NCI-H345 (cell line): ENCODE measurements around the gene ALLC.
A peak's percentile ranks its signal among the peaks of the same experiment; 100 is the strongest.

Experiments
- DNase-seq: peaks from one replicate; lab custom pipeline; 2025; lab: John Stamatoyannopoulos, UW

The ALLC gene

GRCh38 chr2:3725458-3726250, 67.7 kb downstream of the ALLC start:
- DNase-seq, result no peak

- DNase-seq, result no peak
Measured at GRCh38 chr2:3726511-3726910, 68.5 kb downstream of the ALLC start.

DNA sequence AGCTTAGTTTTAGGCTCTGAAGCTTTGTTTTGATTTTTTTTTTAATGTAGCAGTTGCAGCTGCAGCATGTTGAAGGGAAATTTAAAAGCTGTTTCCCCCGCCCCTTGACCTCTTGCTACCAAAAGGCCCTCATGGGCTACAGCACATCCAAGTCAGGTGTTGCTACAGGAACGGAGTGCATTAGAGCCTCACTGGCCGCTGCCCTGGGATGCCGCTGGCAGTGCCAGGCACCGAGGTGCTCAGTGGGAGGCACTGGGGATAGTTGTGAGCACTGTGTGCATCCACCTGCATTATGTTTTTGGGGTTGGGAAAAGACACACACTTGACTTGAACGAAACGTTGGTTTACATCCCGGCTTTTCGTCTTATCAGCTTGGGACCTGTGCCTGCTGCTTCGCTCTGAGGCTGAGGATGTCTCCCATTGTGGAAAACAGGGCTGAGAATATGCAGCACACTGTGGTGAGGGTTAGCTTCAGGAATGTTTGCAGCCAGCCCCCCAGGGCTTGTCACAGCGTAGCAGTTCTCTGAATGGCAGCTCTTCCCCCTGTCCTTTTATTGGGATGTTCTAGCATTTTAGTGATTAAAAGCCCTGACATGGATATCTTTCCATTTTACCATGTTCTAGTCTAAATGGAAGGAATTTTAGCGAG, 69.5 kb downstream of the ALLC start:
- no peak for DNase-seq

DNA sequence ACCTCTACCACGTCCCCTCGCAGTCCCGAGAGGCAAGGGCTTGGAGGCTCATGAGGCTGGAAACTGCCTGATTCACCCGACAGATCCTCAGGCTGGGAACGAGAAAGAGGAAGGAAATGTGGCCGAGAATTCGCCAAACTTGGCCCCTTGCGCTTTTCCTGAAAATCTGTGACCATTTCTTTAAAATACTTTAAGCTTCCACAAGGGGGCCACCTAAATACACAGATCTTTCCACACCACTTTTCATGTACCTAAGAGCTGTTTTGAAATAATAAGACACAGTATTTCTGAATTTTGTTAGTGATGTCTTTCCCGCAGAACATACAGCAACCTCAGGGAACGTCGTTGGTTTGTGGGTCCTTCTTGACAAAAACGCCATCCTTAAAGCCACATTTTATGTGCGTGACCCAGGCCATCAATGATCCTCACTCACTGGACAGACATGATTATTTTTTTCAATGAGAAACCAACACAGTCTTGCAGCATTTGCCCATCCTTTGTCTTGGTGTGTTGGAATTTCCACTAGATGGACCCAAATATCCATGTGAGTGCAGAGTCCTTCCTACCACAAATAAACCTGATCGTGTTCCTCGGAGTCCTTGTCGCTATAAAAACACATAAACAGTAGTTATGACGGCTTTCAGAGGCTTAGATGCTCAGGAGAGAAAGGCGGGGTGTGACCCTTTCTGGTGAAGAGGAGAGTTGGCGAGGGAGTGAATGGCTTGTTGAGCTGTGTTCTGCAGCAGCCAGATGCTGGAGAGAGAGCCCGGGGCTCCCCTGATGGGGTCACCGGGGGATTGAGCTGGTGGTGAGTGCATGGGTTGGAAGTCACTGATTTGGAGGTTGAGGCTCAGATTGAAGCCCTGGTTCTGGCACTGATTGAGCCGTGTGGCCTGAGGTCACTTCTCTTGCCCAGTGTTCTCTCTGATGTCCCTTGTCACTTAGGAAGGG, 70.4 kb downstream of the ALLC start:
- DNase-seq, result peak; percentile 43

- DNase-seq, result no peak
Measured at GRCh38 chr2:3729055-3729448, 71.1 kb downstream of the ALLC start.

- no peak for DNase-seq
Measured at GRCh38 chr2:3729786-3730185, 71.8 kb downstream of the ALLC start.

- no peak for DNase-seq
Measured at GRCh38 chr2:3730646-3731045, 72.6 kb downstream of the ALLC start.

- DNase-seq, result no peak
Measured at GRCh38 chr2:3731829-3732228, 73.8 kb downstream of the ALLC start.

GRCh38 chr2:3736112-3736511, 78.1 kb downstream of the ALLC start:
- no peak for DNase-seq

GRCh38 chr2:3737128-3737527, 79.1 kb downstream of the ALLC start:
- DNase-seq, result no peak

GRCh38 chr2:3738454-3738853, 80.5 kb downstream of the ALLC start:
- peak; percentile 25 for DNase-seq

DNA sequence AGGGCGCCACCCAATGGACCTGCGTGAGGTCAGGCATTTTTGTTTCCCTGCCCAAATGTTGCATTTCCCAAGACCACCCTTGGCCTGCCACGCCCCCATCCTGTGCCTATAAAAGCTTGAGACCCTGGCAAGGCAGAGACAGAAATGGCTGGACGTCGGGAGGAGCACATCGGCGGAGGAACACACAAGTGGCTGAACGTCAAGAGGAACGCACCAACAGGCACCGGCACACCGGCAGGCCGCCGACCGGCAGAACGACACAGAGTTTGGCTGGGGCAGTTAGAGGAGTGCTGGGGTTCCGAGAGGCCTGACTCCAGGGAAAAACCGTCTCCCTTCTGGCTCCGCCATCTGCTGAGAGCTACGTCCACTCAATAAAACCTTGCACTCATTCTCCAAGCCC, 81.3 kb downstream of the ALLC start:
- DNase-seq, result no peak

- no peak for DNase-seq
Measured at GRCh38 chr2:3741396-3741795, 83.4 kb downstream of the ALLC start.

- DNase-seq, result no peak
Measured at GRCh38 chr2:3741867-3742602, 84.0 kb downstream of the ALLC start.

GRCh38 chr2:3742743-3743508, 84.9 kb downstream of the ALLC start:
- DNase-seq, result no peak

- no peak for DNase-seq
Measured at GRCh38 chr2:3743951-3744555, 86.1 kb downstream of the ALLC start.

- DNase-seq, result peak; percentile 56
Measured at GRCh38 chr2:3745920-3746319, 87.9 kb downstream of the ALLC start.

DNA sequence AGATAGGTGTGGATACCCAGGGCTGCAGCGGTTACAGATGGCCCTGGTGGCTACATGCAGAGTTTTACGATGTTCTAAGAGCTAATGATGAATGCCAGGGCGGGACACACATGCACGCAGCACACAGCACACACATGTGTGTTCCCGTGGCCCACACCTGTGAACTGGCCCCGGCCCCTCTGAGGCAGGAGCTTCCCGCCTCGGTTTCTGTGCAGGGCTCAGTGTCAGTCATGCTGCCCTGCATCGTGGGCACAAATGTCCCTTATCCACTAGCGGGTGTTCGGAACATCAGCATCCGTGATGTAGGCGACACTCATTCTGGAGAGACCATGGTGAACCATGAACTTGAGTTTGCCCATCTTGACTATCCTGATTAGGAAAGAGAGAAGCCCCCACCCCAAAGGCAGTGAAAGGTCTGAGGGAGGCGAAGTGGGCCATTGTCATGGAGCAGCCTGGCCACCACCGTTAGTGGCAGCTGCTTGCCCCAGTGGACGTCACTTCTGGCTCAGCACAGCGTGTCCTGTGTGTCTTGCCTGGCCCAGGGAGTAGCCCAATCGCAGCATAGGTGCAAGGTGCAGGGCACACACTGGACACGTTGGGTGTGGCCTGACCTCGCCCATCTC, 89.1 kb downstream of the ALLC start:
- DNase-seq, result no peak

- DNase-seq, result no peak
Measured at GRCh38 chr2:3747826-3748225, 89.8 kb downstream of the ALLC start.

GRCh38 chr2:3749201-3749600, 91.2 kb downstream of the ALLC start:
- DNase-seq, result no peak
